ENCODE results near the gene ALPL. TPM values are rescaled to one million over a fixed set of nuclear protein-coding genes. Genes with fewer than 3 reads are reported as not detected.
A peak's percentile ranks its signal among the peaks of the same experiment; 100 is the strongest.

The ALPL gene
- total RNA-seq, 1 experiment from 2014 or later: 0.63 TPM

DNA sequence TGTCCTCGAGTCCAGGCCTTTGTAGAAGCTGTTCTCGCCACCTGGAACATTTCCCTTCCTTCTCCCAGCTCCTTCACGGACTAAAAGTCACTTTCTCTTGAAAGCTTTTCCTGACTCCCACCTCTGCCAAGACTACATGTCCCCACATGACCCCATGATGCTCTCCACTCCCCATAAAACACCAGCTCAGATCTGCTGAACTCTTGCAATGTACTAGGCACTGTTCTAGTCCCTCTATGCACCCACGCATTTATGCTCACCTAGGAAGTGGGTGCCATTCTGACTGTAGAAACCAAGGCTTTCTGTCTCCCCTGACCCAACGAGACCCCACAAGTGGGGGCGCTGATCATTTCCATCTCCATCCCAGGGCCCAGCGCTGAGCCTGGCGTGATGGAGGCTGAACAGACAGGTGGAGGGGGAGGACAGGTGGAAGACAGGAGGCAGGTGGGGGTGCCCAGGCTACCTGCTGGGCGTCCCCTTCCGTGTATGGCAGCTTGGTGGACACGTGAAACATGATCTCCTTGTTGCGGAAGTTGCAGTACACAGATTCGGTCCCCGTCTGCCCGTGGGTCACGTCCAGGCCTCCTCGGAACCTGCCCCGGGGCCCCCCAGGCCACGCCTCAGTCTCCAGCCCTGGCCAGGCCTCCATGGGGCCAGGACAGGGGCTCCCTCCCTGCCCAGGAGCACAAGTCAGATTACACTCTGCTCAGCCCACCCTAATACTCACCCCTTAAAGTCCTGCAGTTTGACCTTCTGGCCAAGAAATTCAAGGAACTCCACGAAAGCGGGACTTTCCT lies 102.0 kb downstream of the ALPL start:
- H3K27ac ChIP-seq: no peak overlapping the region
- H3K27me3 ChIP-seq: no peaks in the 10 kb centered on the region
- H3K4me1 ChIP-seq: no peaks in the 10 kb centered on the region
- H3K4me3 ChIP-seq: no peak overlapping the region
- DNase-seq: no peak
- no peaks in the 10 kb centered on the region for H3K9me3 ChIP-seq (replicated peaks)
- no peaks in the 10 kb centered on the region for H3K36me3 ChIP-seq

DNA sequence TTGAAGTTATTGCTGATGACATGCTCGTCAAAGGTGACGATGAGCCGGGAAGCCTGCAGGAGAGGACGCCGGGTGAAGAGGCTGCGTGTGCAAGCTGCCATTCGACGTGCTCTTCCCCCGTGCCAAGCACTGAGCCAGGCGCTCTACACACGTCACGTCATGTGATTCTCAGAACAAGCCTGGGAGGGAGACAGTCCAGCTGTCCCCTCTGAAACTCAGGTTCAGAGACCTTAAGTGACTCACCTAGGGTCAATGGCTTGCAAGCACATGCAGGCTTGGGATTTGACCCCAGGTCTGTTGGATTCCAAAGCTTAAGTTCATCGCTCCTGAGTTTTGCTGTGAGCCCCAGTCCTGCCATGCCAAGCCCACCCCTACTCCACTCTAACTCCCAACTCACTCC lies 102.8 kb downstream of the ALPL start:
- Histone ChIP-seq H3K4me3 (no peak overlapping the region), H3K27ac (no peak overlapping the region), H3K36me3 (no peaks in the 10 kb centered on the region), H3K9me3 (replicated peaks) (no peaks in the 10 kb centered on the region), H3K27me3 (no peaks in the 10 kb centered on the region), H3K4me1 (no peaks in the 10 kb centered on the region)
- no peak for DNase-seq

DNA sequence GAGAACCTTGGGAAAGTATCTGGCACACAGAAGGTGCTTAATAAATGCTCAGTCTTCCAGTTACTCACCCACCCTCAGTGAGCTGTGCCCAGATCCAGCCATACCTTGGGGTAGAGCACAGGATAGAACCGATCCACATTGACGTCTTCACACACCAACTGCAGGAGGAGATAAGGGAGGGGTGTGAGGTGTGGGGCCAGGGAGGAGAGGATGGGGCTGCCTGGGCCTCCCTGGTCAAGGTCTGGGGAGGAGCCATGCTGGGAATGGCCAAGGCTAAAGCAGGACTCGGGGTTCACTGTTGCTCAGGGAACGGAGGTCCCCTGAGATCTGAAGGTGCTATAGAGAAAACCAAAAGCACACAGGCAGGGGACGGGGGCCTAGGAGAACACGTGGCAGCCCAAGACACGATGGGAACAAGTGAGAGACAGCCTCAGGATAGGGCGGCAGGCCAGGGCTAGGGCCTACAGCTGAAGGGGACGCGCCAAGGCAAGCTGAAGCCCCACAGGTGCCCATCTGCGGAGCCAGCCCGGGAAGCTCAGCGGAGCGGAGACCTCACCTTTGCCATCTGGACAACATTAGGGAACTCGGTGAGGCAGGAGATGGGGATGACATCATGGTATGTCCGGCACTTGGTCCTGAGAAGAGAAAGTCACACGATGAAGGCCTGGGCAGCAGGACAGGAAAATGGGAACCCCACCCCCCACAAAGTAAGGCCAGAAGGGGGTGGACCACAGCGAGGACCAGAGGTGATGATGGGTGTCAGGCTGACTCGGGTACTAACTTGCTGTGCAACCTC lies 104.0 kb downstream of the ALPL start:
- Histone ChIP-seq H3K4me1 (peaks cover 4% of the 10 kb centered on the region; the same call in 1 of the 2 replicates), H3K4me3 (no peak overlapping the region), H3K27me3 (no peaks in the 10 kb centered on the region), H3K27ac (no peak overlapping the region), H3K36me3 (no peaks in the 10 kb centered on the region), H3K9me3 (replicated peaks) (no peaks in the 10 kb centered on the region)
- DNase-seq: no peak

DNA sequence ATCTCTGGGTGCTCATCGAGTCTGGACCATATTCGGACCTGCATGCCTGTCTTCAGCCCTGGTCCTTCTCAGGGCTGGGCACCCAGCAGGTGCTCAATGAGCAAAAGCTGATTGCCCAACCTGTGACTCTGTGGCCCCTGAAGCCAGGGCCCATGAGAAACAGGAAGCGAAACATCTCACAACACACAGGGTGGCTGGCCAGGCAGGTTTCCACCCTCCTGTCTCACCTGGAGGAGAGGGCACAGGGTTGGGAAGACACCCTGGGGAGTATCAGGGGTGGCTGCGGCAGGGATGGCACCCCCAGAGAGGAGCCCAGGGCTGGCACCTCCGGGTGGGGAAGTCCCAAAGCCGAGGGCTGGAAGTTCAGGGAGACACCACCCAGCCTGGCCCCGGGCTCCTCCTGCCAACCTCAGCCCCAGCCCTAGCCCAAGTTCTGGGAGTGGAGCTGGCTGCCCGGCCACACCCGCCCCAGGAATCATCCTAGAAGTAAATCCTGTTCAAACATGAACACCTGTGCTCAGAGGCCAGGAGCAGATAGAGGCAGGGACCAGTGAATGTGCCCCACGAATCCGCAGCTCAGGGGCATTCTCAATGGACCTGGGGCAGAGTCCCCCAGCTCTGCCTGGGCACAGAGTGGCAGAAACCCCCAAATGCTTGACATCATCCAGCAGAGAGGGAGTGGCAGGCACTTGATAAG lies 105.3 kb downstream of the ALPL start:
- no peaks in the 10 kb centered on the region for H3K27me3 ChIP-seq
- no peak overlapping the region for H3K4me3 ChIP-seq

DNA sequence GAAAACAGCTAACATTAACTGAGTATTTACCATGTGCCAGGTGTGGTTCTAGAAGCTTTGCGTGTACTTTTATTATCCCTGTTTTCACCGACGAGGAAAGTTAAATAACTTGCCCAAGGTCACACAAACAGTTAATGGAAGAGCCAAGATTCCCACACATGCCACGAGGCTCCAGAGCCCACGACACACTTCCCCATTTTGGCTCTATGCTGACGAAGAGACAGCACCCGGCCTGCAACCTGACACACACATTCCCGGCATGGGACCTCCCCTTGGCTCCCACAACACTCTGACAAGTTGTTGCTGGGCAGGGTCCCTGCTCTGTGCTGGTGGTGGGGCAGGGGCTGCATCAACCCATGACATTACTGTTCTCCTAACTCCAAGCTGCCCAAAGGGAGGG lies 107.1 kb downstream of the ALPL start:
- DNase-seq: no peak
- H3K4me3 ChIP-seq: no peak overlapping the region
- H3K9me3 ChIP-seq (replicated peaks): no peaks in the 10 kb centered on the region
- no peaks in the 10 kb centered on the region for H3K36me3 ChIP-seq
- peaks cover 13% of the 10 kb centered on the region; the same call in 1 of the 2 replicates for H3K4me1 ChIP-seq
- no peaks in the 10 kb centered on the region for H3K27me3 ChIP-seq
- H3K27ac ChIP-seq: no peak overlapping the region

More for the DNA sequence above, 105.3 kb downstream of the ALPL start:
- Histone ChIP-seq H3K27ac (no peak overlapping the region), H3K4me1 (peaks cover 13% of the 10 kb centered on the region; the same call in 1 of the 2 replicates), H3K36me3 (no peaks in the 10 kb centered on the region), H3K9me3 (replicated peaks) (no peaks in the 10 kb centered on the region)
- no peak for DNase-seq

DNA sequence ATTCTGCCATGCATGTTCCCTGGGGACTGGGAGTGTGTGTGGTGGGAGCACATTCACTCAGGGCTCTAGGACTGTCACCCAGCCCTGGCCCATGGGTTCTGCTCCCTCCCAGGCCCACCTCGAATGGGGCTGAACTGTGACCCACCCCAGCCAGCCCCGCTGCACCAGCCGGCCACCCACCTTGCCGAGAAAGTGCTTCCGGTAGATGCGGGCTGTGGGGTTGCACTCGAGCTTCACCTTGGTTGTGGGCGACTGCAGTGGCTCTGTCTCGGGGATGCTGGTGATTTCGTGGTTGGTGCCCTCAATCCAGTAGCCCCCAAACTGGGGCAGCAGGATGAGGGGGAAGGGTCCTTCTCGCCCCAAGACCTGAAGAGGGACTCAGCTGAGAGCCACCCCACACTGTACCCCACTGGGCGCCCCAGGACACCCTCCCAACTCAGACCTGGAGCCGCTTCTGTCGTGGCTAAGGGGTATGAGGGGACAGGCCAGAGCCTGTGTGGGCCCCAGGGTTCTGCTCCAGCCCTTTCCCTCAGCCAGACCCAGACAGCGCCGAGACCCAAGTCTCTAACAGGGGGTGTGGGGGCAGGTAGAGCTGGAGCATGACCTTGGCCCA lies 108.0 kb downstream of the ALPL start:
- Histone ChIP-seq H3K9me3 (replicated peaks) (no peaks in the 10 kb centered on the region), H3K27me3 (no peaks in the 10 kb centered on the region), H3K4me1 (peaks cover 13% of the 10 kb centered on the region; the same call in 1 of the 2 replicates), H3K27ac (no peak overlapping the region), H3K4me3 (no peak overlapping the region), H3K36me3 (no peaks in the 10 kb centered on the region)
- DNase-seq: no peak

DNA sequence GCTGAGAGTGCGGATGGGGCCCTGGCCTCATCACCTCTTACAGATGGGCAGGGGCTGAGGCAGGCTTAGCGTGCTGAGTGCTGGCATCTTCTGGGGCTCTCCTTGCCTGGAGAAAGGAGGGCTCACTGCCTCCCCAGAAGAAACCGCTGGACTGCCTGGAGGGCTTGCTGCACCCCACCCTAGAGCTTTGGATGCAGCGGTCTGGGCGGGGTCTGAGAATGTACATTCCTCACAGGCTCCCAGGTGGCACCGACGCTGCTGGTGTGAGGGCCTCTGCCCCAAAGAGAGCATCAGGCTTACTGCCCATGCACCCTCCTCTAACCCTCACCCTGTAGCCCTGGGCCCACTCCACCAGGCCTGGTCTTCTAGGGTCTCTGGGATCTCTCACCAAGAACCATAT lies 108.8 kb downstream of the ALPL start:
- peaks cover 16% of the 10 kb centered on the region for H3K4me1 ChIP-seq
- no peaks in the 10 kb centered on the region for H3K9me3 ChIP-seq (replicated peaks)
- no peaks in the 10 kb centered on the region for H3K27me3 ChIP-seq
- no peaks in the 10 kb centered on the region for H3K36me3 ChIP-seq
- no peak overlapping the region; the same call in 1 of the 2 replicates for H3K27ac ChIP-seq
- no peak overlapping the region for H3K4me3 ChIP-seq
- no peak for DNase-seq

DNA sequence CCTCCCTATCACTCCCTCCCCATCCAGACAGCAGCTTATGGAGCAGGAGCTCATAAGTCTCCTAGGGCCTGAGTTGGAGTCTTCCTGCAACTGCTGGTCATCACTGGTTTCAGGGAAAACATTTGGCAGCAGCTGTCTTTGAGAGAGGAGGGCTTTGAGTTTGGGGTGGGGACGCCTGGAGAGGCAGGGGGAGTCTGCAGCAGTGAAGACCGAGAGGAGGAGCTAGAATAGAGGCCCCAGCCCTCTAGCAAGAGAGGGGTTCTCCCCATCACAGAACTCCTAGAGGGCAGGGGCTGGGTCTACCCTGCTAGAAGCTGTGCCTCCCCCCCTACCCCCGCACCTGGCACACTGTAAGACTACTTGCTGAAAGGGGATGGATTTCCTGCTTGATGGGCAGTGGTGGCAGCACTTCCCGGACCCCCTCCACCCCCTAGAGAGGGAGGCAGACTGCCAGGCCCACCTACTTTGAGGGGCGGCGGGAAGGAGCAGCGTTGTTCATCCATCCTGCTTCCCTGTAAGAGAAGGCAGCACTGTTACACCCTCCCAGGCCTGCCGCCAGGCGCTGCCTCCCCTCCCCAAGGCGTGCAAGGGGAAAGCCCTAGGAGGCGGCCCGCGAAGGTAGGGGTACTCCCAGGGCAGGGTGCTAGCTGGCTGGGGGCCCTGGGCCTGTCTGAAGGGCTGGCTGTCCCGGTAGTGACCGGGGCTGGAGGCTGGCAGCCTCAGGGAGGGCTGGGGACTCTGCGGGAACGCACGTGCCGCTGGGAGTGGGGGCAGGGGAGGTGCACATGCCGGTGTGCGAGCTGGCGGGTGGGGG lies 109.5 kb downstream of the ALPL start:
- peak; percentile 69 to 77 for DNase-seq
- peak overlapping the region; percentile 38; the same call in 1 of the 2 replicates for H3K27ac ChIP-seq
- no peaks in the 10 kb centered on the region for H3K36me3 ChIP-seq
- H3K9me3 ChIP-seq (replicated peaks): no peaks in the 10 kb centered on the region
- no peaks in the 10 kb centered on the region for H3K27me3 ChIP-seq
- peak overlapping the region; percentile 45 for H3K4me3 ChIP-seq
- peaks cover 23% of the 10 kb centered on the region for H3K4me1 ChIP-seq

DNA sequence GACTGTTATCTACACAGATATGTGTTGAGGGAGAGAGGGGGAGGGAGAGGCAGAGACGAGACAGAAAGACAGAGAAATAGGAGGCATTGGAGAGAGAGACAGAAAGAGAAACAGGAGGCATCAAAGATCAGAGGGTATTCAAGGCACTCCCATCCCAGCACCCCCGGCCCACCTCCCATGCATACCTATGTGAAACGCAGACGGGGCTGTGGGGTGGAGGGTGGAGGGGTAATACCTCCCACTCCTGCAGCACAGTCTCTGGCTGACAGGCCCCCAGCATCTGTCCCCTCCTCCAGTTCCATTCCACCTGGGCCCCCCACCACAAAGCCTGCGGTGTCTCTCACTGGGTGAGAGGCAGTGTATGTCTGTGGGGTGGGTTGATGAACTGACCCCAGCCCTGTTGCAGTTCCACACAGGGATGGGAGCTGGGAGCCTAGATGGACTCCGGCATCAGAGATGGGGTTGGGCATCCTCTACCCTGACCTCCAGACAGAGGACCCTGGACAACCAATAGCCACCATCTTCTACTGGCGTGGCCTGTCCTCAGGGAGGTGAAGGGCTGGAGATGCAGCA lies 110.2 kb downstream of the ALPL start:
- no peak for DNase-seq
- Histone ChIP-seq H3K27ac (no peak overlapping the region; the same call in 1 of the 2 replicates), H3K9me3 (replicated peaks) (no peaks in the 10 kb centered on the region), H3K4me1 (peaks cover 26% of the 10 kb centered on the region), H3K27me3 (no peaks in the 10 kb centered on the region), H3K36me3 (no peaks in the 10 kb centered on the region), H3K4me3 (peak overlapping the region; percentile 45)

DNA sequence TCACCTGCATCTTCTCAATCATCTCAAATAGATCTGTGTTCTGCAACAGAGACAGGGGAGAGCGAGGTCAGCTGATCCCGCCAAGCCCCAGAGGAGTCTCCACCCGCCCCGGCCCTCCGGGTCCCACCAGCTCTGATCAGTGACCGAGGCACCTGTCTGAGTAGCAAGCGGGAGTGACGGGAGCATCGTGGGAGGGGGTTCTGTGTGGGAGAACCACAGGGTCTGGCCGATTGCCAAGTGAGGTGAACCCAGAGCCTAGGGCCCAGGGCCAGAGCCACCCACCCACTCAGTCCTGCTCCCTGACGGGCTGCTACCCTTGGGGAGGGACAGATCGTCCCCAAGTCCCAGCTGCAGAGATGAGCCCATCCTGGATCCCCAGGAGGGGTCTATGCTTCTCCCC lies 110.8 kb downstream of the ALPL start:
- no peak for DNase-seq
- Histone ChIP-seq H3K4me1 (peaks cover 26% of the 10 kb centered on the region), H3K4me3 (no peak overlapping the region), H3K36me3 (no peaks in the 10 kb centered on the region), H3K27me3 (no peaks in the 10 kb centered on the region), H3K27ac (no peak overlapping the region), H3K9me3 (replicated peaks) (no peaks in the 10 kb centered on the region)

DNA sequence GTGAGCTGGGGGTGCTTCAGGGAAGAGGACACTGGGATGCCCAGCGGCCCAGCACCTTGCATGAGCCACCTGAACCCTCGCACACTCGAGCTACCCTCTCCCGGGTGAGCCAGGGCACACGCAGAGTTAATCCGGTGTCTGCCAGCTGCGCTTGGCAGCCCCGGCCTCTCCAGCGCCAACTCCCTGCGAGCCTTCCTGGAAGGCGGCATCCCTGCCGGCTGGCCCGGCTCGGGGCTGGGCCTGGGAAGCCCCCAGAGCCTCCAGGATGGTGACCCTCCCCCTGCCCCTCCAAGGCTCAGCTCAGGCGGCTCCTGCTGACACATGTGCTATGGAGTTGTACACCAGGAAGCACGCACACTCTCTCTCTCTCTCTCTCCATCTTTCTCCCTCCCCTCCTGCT lies 111.3 kb downstream of the ALPL start:
- Histone ChIP-seq H3K4me3 (no peak overlapping the region), H3K27me3 (no peaks in the 10 kb centered on the region), H3K4me1 (peaks cover 26% of the 10 kb centered on the region), H3K9me3 (replicated peaks) (no peaks in the 10 kb centered on the region), H3K36me3 (no peaks in the 10 kb centered on the region), H3K27ac (no peak overlapping the region)
- DNase-seq: no peak

DNA sequence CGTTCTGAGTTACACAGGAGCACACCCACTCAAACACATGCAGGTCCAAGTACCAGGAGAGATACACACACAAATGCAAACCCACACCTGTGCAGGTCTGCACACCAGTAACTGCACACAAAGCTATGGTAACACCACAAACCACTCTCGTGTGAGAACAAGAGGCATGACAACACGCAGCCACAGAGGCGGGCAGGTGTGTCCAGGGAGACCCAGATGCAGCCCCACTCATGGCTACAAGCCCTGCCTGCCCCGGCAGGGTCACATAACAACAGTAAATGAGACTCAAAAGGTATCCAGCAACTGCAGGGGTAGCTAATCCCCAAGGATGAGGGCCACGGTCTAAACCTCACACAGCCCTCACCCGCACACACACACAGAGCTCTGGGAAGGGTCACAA lies 111.8 kb downstream of the ALPL start:
- peaks cover 27% of the 10 kb centered on the region for H3K4me1 ChIP-seq
- H3K9me3 ChIP-seq (replicated peaks): no peaks in the 10 kb centered on the region
- no peak for DNase-seq
- H3K27ac ChIP-seq: no peak overlapping the region
- no peaks in the 10 kb centered on the region for H3K36me3 ChIP-seq
- no peak overlapping the region for H3K4me3 ChIP-seq
- no peaks in the 10 kb centered on the region for H3K27me3 ChIP-seq

DNA sequence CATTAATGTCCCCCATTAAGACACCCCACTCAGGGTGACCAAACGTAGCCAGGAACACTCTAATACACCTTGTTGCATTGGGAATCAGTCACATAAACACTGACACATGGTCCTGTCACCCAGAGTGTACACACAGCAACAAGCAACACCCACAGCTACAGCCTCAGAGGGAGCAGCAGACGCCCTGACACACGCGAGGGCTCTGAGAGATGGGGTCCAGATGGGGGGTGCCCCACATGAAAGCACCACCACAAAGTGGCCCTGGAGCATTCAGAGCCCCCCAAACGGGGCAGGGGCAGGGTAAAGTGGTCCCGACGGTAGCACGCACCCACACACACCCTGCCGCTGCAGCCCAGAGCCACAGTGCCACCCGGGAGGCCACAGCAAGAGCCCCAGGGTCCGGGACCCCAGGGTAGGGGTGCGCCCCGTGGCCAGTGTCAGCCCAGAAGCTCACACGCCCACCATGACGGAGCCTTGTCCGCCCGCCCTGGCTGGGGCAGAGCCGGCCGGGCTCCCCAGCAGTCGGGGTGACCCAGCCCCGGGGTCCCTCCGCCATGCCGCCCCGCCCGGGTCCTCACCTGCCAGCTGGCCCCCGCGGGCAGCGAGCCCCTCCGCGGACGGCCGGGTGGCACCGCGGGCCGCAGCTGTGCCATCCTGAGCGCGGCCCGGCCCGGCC lies 112.7 kb downstream of the ALPL start:
- H3K36me3 ChIP-seq: no peaks in the 10 kb centered on the region
- H3K4me3 ChIP-seq: no peak overlapping the region
- DNase-seq: no peak
- peaks cover 34% of the 10 kb centered on the region for H3K4me1 ChIP-seq
- H3K27ac ChIP-seq: no peak overlapping the region
- H3K9me3 ChIP-seq (replicated peaks): no peaks in the 10 kb centered on the region
- H3K27me3 ChIP-seq: no peaks in the 10 kb centered on the region

Data from SJCRH30 (cell line).